HG03432 (cell line): Measurements from ENCODE around the gene STK32C.
"Not testable (repeated sequence)": the region's sequence is repeated elsewhere in the genome, so short reads cannot be mapped to it uniquely, and the experiment has no call there.

Experiments used
- ATAC-seq: cut with Tn5 transposase; IDR thresholded peaks from one replicate; pipeline ENCODE4 v1.9.1; 2021; ENCODE audit warnings: mild to moderate bottlenecking, moderate library complexity; ENCODE audit not compliant: unreplicated experiment

Gene STK32C

GRCh38 chr10:132160834-132161622 lies 146.7 kb downstream of the STK32C start:
- ATAC-seq, result not testable (repeated sequence)

- not testable (repeated sequence) for ATAC-seq
Observed at GRCh38 chr10:132160231-132160630, 147.5 kb downstream of the STK32C start.

- ATAC-seq, result not testable (repeated sequence)
Observed at GRCh38 chr10:132159302-132160230, 148.2 kb downstream of the STK32C start.

GRCh38 chr10:132158823-132159222 lies 148.9 kb downstream of the STK32C start:
- no peak for ATAC-seq

- no peak for ATAC-seq
Observed at GRCh38 chr10:132158122-132158741, 149.5 kb downstream of the STK32C start.
